PC-9 (cell line): ENCODE results near the gene RAB26. TPM values are rescaled to one million over a fixed set of nuclear protein-coding genes. Genes with fewer than 3 reads are reported as not detected.

Experiments
- BruUV-seq: library from RNA; stranded (reverse); fragments of 400-500 nt; replicated peaks from 2 replicates; lab custom pipeline; 2021; lab: Mats Ljungman, UMichigan
- CTCF ChIA-PET: fragments of 300-600 bp; sonication (Branson Sonifier 250); formaldehyde crosslinking; loops from one replicate; lab custom pipeline; 2022; ENCODE audit warnings: antibody characterized with exemption; lab: Charles Lee
- POLR2A ChIA-PET: fragments of 300-600 bp; sonication (Branson Sonifier 250); formaldehyde crosslinking; loops from one replicate; lab custom pipeline; 2022; ENCODE audit warnings: antibody characterized with exemption; ENCODE audit not compliant: unreplicated experiment; lab: Charles Lee
- DNase-seq, 2 experiments: peaks; one replicate each; pipeline versions ENCODE4 v3.0.0 to v3.0.0-alpha.2; 2015 to 2022; ENCODE audit warnings: mixed read lengths in 1 of 2
- H2AFZ ChIP-seq: fragments of 200-600 bp; sonication (generic); 2 replicates; pipeline ENCODE4 v1.8.1; 2017; ENCODE audit warnings: antibody characterized with exemption
- H3F3A ChIP-seq: fragments of 200-600 bp; sonication (generic); 2 replicates; pipeline ENCODE4 v1.8.1; 2017; ENCODE audit warnings: antibody characterized with exemption, mild to moderate bottlenecking, low read depth; ENCODE audit not compliant: insufficient read depth
- H3K27ac ChIP-seq: fragments of 200-600 bp; sonication (generic); 2 replicates; pipeline ENCODE4 v1.6.1; 2016; ENCODE audit warnings: mixed run types
- H3K27me3 ChIP-seq: fragments of 200-600 bp; sonication (generic); 2 replicates; pipeline ENCODE4 v1.6.1; 2016; ENCODE audit warnings: low read depth, mixed run types; ENCODE audit not compliant: insufficient read depth
- H3K36me3 ChIP-seq: fragments of 200-600 bp; sonication (generic); 2 replicates; pipeline ENCODE4 v1.6.1; 2016; ENCODE audit warnings: low read depth, mixed run types
- H3K4me1 ChIP-seq: fragments of 200-600 bp; sonication (generic); replicated peaks from 2 replicates; pipeline ENCODE4 v1.6.1; 2016; ENCODE audit warnings: mixed run types; ENCODE audit not compliant: insufficient read depth
- H3K4me2 ChIP-seq: fragments of 200-600 bp; sonication (generic); 2 replicates; pipeline ENCODE4 v1.6.1; 2017; ENCODE audit warnings: mixed run types
- H3K4me3 ChIP-seq: fragments of 200-600 bp; sonication (generic); 2 replicates; pipeline ENCODE4 v1.6.1; 2016; ENCODE audit warnings: mixed run types
- H3K79me2 ChIP-seq: fragments of 200-600 bp; sonication (generic); 2 replicates; pipeline ENCODE4 v1.6.1; 2017; ENCODE audit warnings: low read depth, mixed run types
- H3K9me2 ChIP-seq: fragments of 200-600 bp; sonication (generic); 2 replicates; pipeline ENCODE4 v1.8.1; 2017; ENCODE audit warnings: mild to moderate bottlenecking; ENCODE audit not compliant: insufficient read depth
- H3K9me3 ChIP-seq: fragments of 200-600 bp; sonication (generic); 2 replicates; pipeline ENCODE4 v1.8.1; 2016; ENCODE audit warnings: low read depth; ENCODE audit not compliant: insufficient read depth
- H4K20me1 ChIP-seq: fragments of 200-600 bp; sonication (generic); 2 replicates; pipeline ENCODE4 v1.8.1; 2017; ENCODE audit not compliant: insufficient read depth
- CTCF ChIP-seq: fragments of 200-600 bp; sonication (generic); conservative IDR thresholded peaks from 2 replicates; pipeline ENCODE4 v1.6.1; 2017; ENCODE audit warnings: mixed run types, antibody characterized with exemption, mild to moderate bottlenecking, moderate library complexity
- EZH2 ChIP-seq: fragments of 200-600 bp; sonication (generic); IDR thresholded peaks from 2 replicates; pipeline ENCODE4 v1.8.0; 2017; ENCODE audit warnings: antibody characterized with exemption, low read depth
- intact Hi-C: fragments of 100-400 bp; cut with micrococcal nuclease; formaldehyde crosslinking; loops from one replicate; pipeline ENCODE4 v1.10.0; 2022; ENCODE audit not compliant: unreplicated experiment
- total RNA-seq: library from RNA; stranded (reverse); gene quantifications from 2 replicates; pipeline ENCODE4 v1.2.3, GENCODE V29; 2021

RAB26 gene
- total RNA-seq, 1 experiment from 2014 or later: 31.3 TPM

GRCh38 chr16:2198283-2198682, 49.9 kb downstream of the RAB26 start:
- H3K4me3 ChIP-seq: no peak overlapping the region
- H2AFZ ChIP-seq: no peak overlapping the region
- H4K20me1 ChIP-seq: no peaks in the 10 kb centered on the region
- CTCF ChIA-PET: no interaction called here
- no peaks in the 10 kb centered on the region for H3K9me3 ChIP-seq
- no peaks in the 10 kb centered on the region for H3K4me1 ChIP-seq
- H3K4me2 ChIP-seq: no peak overlapping the region
- peaks cover 35% of the 10 kb centered on the region for H3K27me3 ChIP-seq
- intact Hi-C loops: loop anchor here (5.0 kb wide), 1 partner anchor 304 kb away; no protein-coding TSS in a partner anchor
- TF ChIP-seq CTCF (no peak), EZH2 (no peak)
- H3K79me2 ChIP-seq: no peaks in the 10 kb centered on the region
- no peak for DNase-seq
- H3K9me2 ChIP-seq: no peaks in the 10 kb centered on the region
- BruUV-seq: no TSS peak
- H3K36me3 ChIP-seq: no peaks in the 10 kb centered on the region
- H3F3A ChIP-seq: peaks cover 12% of the 10 kb centered on the region; the same call in 1 of the 2 replicates
- H3K27ac ChIP-seq: no peak overlapping the region
- POLR2A ChIA-PET: no interaction called here

- peaks cover 12% of the 10 kb centered on the region; the same call in 1 of the 2 replicates for H3F3A ChIP-seq
- intact Hi-C loops: loop anchor here (5.0 kb wide), 1 partner anchor 303 kb away; no protein-coding TSS in a partner anchor
- TF ChIP-seq EZH2 (no peak), CTCF (no peak)
- CTCF ChIA-PET: no interaction called here
- peaks cover 35% of the 10 kb centered on the region for H3K27me3 ChIP-seq
- H3K9me3 ChIP-seq: no peaks in the 10 kb centered on the region
- no peak overlapping the region for H2AFZ ChIP-seq
- no TSS peak for BruUV-seq
- H3K4me1 ChIP-seq: no peaks in the 10 kb centered on the region
- H3K79me2 ChIP-seq: no peaks in the 10 kb centered on the region
- H3K27ac ChIP-seq: no peak overlapping the region
- DNase-seq: no peak
- no peaks in the 10 kb centered on the region for H3K9me2 ChIP-seq
- H4K20me1 ChIP-seq: no peaks in the 10 kb centered on the region
- no peaks in the 10 kb centered on the region for H3K36me3 ChIP-seq
- no peak overlapping the region for H3K4me3 ChIP-seq
- no peak overlapping the region for H3K4me2 ChIP-seq
- POLR2A ChIA-PET: interaction anchor here (0.6 kb wide), 1 partner anchor 44 kb away, joined by 3 read pairs; the partner anchor contains the start of gene TRAF7
Measured at GRCh38 chr16:2199095-2199494, 50.7 kb downstream of the RAB26 start.

GRCh38 chr16:2199621-2200139, 51.3 kb downstream of the RAB26 start:
- H4K20me1 ChIP-seq: no peaks in the 10 kb centered on the region
- no peak overlapping the region for H3K4me3 ChIP-seq
- no peaks in the 10 kb centered on the region for H3K36me3 ChIP-seq
- BruUV-seq: no TSS peak
- peaks cover 35% of the 10 kb centered on the region for H3K27me3 ChIP-seq
- no peak for TF ChIP-seq CTCF
- ChIA-PET CTCF (no interaction called here), POLR2A (interaction anchor here (0.6 kb wide), 1 partner anchor 44 kb away, joined by 3 read pairs; the partner anchor contains the start of gene TRAF7)
- no peaks in the 10 kb centered on the region for H3K9me2 ChIP-seq
- H3K9me3 ChIP-seq: no peaks in the 10 kb centered on the region
- H2AFZ ChIP-seq: no peak overlapping the region
- no peak overlapping the region for H3K27ac ChIP-seq
- peaks cover 5% of the 10 kb centered on the region; the same call in 1 of the 2 replicates for H3K4me1 ChIP-seq
- DNase-seq: no peak
- H3K79me2 ChIP-seq: no peaks in the 10 kb centered on the region
- no peak overlapping the region for H3K4me2 ChIP-seq
- H3F3A ChIP-seq: peaks cover 12% of the 10 kb centered on the region; the same call in 1 of the 2 replicates
- intact Hi-C loops: loop anchor here (5.0 kb wide), 1 partner anchor 303 kb away; no protein-coding TSS in a partner anchor
